GM12878 (cell line): ENCODE measurements around the gene GABRB1. TPM values are rescaled to one million over a fixed set of nuclear protein-coding genes. Genes with fewer than 3 reads are reported as not detected.

ENCODE experiments used
- E4F1 ChIP-seq: fragments of 450-650 bp; IDR thresholded peaks from 2 replicates; pipeline ENCODE4 v1.6.1; 2018; ENCODE audit warnings: borderline replicate concordance, mild to moderate bottlenecking; ENCODE audit not compliant: partially characterized antibody
- MTA2 ChIP-seq: fragments of 450-650 bp; IDR thresholded peaks from 2 replicates; pipeline ENCODE4 v1.6.1; 2016; ENCODE audit warnings: low read depth, mild to moderate bottlenecking, moderate library complexity
- MTA3 ChIP-seq: IDR thresholded peaks from 2 replicates; pipeline ENCODE4 v1.6.1; 2012; ENCODE audit warnings: low read length, inconsistent platforms, borderline replicate concordance
- SKIL ChIP-seq: fragments of 450-650 bp; IDR thresholded peaks from 2 replicates; pipeline ENCODE4 v1.6.1; 2017; ENCODE audit warnings: mild to moderate bottlenecking, low read depth, inconsistent platforms; ENCODE audit not compliant: poor library complexity, severe bottlenecking
- polyA plus RNA-seq, 11 experiments: library from polyadenylated mRNA; depleted of rRNA in 4 of 11; unstranded in 6 of 11; stranded (reverse) in 5 of 11; fragments of >200 nt; fragmentation: Nextera tagmentation in 4 of 11; fragmentation: Illumina TruSeq in 1 of 11; extraction: Ambion mirVana in 4 of 11; extraction: Trizol in 1 of 11; gene quantifications; 1 replicate in 1 of 11; 2 replicates in 10 of 11; pipeline versions ENCODE4 v1.2.1 to v1.2.3, GENCODE V29; 2011 to 2016; ENCODE audit warnings: inconsistent platforms in 2 of 11, missing spikeins in 2 of 11, low read depth in 1 of 11
- total RNA-seq, 4 experiments: library from RNA; depleted of rRNA in 3 of 4; stranded (reverse); fragments of >200 nt in 3 of 4; fragmentation: Illumina TruSeq in 1 of 4; extraction: Trizol in 1 of 4; gene quantifications; 2 replicates each; pipeline versions ENCODE4 v1.2.1 to v1.2.3, GENCODE V29; 2013 to 2021
- TF ChIP-seq, protein P1 (sequence below): fragments of 450-650 bp; IDR thresholded peaks from 2 replicates; pipeline ENCODE4 v1.6.1; 2017; ENCODE audit warnings: borderline replicate concordance

GABRB1 gene
- total and polyA plus RNA-seq, 10 of the 15 experiments (the other 5 are each of a cell fraction or from before 2014, with no cell fraction given): 0.13 to 0.92 TPM; not detected in 8

- TF ChIP-seq SKIL (no peak), MTA3 (no peak), MTA2 (no peak), E4F1 (no peak)
- TF ChIP-seq, protein P1, sequence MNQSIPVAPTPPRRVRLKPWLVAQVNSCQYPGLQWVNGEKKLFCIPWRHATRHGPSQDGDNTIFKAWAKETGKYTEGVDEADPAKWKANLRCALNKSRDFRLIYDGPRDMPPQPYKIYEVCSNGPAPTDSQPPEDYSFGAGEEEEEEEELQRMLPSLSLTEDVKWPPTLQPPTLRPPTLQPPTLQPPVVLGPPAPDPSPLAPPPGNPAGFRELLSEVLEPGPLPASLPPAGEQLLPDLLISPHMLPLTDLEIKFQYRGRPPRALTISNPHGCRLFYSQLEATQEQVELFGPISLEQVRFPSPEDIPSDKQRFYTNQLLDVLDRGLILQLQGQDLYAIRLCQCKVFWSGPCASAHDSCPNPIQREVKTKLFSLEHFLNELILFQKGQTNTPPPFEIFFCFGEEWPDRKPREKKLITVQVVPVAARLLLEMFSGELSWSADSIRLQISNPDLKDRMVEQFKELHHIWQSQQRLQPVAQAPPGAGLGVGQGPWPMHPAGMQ: no peak
Observed at GRCh38 chr4:47167081-47168035, 136.0 kb downstream of the GABRB1 start (continued).
